Hematopoietic multipotent progenitor cell treated with erythropoietin and hydrocortisone succinate and interleukin-3 and kit ligand, for 4 days (in vitro differentiated cells): ENCODE measurements around the gene PDZD8.

ENCODE experiments used
- DNase-seq: peaks from one replicate; pipeline ENCODE4 v3.0.0-alpha.2; 2015

The PDZD8 gene

GRCh38 chr10:117284716-117285494 lies 90.3 kb downstream of the PDZD8 start:
- DNase-seq, result peak; percentile 29

- no peak for DNase-seq
Observed at GRCh38 chr10:117277675-117278074, 97.6 kb downstream of the PDZD8 start.

GRCh38 chr10:117275121-117275520 lies 100.1 kb downstream of the PDZD8 start:
- DNase-seq, result peak; percentile 44

- DNase-seq, result no peak
Observed at GRCh38 chr10:117274509-117274908, 100.7 kb downstream of the PDZD8 start.

GRCh38 chr10:117273980-117274379 lies 101.3 kb downstream of the PDZD8 start:
- DNase-seq, result no peak

GRCh38 chr10:117272195-117273076 lies 102.8 kb downstream of the PDZD8 start:
- peak; percentile 81 for DNase-seq

GRCh38 chr10:117271427-117271826 lies 103.8 kb downstream of the PDZD8 start:
- no peak for DNase-seq

GRCh38 chr10:117268907-117269306 lies 106.3 kb downstream of the PDZD8 start:
- DNase-seq, result no peak

- no peak for DNase-seq
Observed at GRCh38 chr10:117268258-117268657, 107.0 kb downstream of the PDZD8 start.

GRCh38 chr10:117266812-117267211 lies 108.4 kb downstream of the PDZD8 start:
- no peak for DNase-seq

GRCh38 chr10:117266400-117266799 lies 108.8 kb downstream of the PDZD8 start:
- DNase-seq, result peak; percentile 59

- DNase-seq, result no peak
Observed at GRCh38 chr10:117264782-117265181, 110.5 kb downstream of the PDZD8 start.

- DNase-seq, result peak; percentile 75
Observed at GRCh38 chr10:117262903-117263293, 112.3 kb downstream of the PDZD8 start.

GRCh38 chr10:117262291-117262902 lies 112.8 kb downstream of the PDZD8 start:
- no peak for DNase-seq

- DNase-seq, result no peak
Observed at GRCh38 chr10:117261501-117261900, 113.7 kb downstream of the PDZD8 start.

- peak; percentile 63 for DNase-seq
Observed at GRCh38 chr10:117260084-117260483, 115.2 kb downstream of the PDZD8 start.

- DNase-seq, result peak; percentile 45
Observed at GRCh38 chr10:117259279-117259678, 116.0 kb downstream of the PDZD8 start.

GRCh38 chr10:117257721-117258120 lies 117.5 kb downstream of the PDZD8 start:
- no peak for DNase-seq

- no peak for DNase-seq
Observed at GRCh38 chr10:117256910-117257309, 118.3 kb downstream of the PDZD8 start.

GRCh38 chr10:117255835-117256460 lies 119.3 kb downstream of the PDZD8 start:
- no peak for DNase-seq

GRCh38 chr10:117254774-117255735 lies 120.2 kb downstream of the PDZD8 start:
- DNase-seq, result no peak

GRCh38 chr10:117254338-117254737 lies 120.9 kb downstream of the PDZD8 start:
- no peak for DNase-seq
